ENCODE data around the gene KANSL1. TPM values are rescaled to one million over a fixed set of nuclear protein-coding genes. Genes with fewer than 3 reads are reported as not detected.

KANSL1 gene
- total RNA-seq, 1 donor from 2014 or later = 100 TPM

DNA sequence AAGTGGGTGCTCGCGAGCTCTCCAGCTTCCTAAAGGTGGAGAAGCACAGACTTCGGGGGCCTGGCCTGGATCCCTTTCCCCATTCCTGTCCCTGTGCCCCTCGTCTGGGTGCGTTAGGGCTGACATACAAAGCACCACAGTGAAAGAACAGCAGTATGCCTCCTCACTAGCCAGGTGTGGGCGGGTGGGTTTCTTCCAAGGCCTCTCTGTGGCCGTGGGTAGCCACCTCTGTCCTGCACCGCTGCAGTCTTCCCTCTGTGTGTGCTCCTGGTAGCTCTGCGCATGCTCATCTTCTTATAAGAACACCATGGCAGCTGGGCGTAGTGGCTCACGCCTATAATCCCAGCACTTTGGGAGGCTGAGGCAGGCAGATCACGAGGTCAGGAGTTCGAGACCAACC is 196.1 kb downstream of the KANSL1 start:
- DNase-seq = no peak

DNA sequence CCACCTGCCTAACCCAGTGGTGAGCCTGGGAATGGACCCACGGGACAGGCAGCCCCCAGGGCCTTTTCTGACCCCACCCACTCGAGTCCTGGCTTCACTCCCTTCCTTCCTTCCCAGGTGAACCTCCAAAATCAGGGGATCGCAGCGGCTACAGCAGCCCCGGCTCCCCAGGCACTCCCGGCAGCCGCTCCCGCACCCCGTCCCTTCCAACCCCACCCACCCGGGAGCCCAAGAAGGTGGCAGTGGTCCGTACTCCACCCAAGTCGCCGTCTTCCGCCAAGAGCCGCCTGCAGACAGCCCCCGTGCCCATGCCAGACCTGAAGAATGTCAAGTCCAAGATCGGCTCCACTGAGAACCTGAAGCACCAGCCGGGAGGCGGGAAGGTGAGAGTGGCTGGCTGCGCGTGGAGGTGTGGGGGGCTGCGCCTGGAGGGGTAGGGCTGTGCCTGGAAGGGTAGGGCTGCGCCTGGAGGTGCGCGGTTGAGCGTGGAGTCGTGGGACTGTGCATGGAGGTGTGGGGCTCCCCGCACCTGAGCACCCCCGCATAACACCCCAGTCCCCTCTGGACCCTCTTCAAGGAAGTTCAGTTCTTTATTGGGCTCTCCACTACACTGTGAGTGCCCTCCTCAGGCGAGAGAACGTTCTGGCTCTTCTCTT is 196.8 kb downstream of the KANSL1 start:
- DNase-seq = no peak

DNA sequence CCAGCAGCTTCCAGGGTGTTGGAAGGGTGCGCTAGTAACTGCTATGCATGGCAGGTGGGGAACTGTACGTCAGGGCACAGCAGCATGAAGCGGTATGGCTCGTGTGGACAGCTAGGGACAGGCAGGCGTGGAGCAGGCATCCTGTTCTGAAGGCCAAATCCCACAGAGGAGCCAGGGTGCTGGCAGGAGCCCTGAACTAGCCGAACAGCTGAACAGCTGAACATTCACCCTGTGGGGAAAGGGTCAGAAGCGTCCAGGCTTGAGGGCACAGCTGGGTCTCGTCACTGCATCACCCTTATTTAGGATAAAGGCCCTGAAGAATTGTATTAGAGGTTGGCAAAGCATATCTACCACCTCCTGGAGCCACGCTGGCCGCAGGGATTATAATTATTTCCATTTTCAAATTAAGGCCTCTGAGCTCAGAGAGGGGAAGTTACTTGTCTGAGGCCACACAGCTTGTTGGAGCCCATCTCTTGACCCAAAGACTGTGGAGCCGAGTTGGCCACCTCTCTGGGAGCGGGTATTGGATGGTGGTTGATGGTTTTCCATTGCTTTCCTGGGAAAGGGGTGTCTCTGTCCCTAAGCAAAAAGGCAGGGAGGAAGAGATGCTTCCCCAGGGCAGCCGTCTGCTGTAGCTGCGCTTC is 197.5 kb downstream of the KANSL1 start:
- DNase-seq = peak; percentile 45

DNA sequence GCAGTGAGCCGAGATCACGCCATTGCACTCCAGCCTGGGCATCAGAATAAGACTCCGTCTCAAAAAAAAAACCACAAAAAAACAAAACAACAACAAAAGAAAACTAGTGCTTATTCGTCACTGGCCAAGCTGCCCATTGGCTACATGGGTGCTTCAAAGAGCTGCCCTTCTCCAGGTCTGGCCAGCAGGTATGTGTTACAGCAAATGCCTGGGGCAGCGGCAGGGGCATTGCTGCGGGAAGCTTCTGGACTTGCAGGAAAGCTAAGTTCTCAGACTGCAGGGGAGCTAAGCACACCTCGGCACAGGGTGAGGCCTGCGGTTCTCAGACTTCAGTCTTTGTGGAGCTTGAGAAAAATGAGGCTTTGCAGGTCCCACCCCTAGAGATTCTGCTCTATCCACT is 198.2 kb downstream of the KANSL1 start:
- no peak for DNase-seq

DNA sequence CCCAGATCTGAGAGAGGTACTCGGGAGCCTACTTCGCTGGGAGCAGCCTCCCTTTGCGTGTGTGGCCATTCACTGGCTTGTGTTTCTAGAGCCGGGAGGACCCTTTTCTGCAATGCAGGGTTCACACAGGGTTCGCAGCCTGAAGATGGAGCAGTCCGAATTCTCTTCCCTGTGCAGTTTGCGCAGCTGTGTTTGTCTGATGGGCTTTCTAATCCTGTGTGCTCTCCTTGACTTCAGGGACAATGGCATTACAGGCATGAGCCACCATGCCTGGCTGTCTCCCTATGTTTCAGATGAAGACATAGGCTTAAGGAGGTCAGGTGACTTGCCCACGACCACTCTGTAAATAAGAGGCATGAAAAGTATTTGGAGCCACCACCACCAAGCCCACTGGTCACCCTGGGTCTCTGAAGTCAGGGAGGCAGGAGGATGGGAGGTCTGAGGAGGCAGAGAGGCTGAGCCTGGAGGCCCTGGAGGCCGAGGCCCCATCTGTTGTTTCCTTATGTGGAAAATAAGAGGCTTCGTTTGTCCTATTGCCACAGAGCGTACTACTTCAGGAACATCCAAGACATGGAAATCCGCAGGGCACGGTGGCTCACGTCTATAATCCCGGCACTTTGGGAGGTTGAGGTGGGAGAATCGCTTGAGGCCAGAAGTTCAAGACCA is 199.1 kb downstream of the KANSL1 start:
- no peak for DNase-seq

DNA sequence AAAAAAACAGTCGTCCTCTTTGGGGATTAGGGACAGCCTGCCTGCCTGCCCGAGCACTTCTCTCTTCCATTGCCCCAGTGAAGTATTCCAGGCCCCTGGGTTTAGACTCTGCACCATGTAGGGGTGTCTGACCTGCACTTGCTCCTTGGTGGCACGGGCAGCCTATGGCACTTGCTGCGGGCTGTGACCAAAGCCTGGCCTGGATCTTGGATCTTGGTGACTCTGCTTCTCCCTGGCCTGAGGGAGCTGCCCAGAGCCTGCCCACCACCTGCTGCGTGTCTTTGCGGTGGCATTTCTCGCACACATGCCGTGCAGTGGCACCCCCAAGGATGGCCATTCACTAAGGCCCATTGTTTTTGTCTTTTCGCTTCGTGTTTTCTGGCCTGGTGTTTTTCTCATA is 200.3 kb downstream of the KANSL1 start:
- no peak for DNase-seq

DNA sequence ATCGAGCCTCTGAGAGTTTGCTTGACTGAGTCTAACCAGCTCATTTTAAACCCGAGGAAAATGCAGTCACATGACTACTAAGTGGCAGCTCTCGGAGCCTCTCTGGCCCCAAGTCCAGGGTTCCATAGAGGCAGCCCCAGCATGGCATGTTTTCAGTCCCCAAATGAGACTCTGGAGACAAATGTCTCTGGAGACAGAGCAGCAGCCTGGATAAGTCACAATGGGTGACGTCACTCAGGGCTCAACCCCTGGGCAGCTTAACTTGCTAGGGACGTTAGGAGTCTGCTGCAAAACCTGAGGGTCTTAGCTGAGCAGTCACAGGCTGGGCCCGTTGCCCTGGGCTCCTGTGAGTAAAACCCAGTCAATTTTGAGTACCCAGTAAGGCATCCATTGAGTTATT is 201.1 kb downstream of the KANSL1 start:
- no peak for DNase-seq

DNA sequence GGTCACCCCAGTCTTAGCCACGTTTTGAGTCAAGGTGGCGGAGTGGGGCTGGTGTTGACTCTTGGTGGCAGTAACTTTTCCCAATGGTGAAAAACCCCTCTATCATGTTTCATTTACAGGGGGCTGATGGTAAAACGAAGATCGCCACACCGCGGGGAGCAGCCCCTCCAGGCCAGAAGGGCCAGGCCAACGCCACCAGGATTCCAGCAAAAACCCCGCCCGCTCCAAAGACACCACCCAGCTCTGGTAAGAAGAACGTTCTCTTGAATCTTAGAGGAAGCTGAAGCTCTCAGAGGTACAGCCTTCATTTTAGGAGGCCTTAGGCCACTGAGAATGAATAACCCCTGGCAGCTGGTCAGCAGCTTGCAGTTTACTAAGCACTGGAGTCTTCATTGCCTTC is 201.9 kb downstream of the KANSL1 start:
- DNase-seq = no peak

DNA sequence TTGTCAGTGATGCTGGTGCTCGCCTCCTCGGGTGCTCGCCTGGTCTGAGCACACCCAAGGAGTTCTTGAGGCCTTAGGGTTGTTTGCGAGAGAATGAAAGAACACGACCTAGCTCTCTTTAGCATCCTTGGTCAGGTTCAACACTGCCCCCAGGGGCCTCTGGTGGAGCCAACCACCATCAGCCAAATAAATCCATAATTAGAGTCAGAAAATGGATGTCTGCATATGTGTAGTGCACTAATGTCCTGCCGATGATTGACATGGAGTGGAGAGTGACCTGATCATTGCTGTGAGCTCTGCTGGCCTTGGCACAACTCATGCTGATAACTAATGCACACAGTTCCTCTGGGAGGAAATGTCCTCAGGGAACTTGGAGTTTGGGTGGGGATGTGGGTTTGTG is 202.3 kb downstream of the KANSL1 start:
- DNase-seq = no peak

DNA sequence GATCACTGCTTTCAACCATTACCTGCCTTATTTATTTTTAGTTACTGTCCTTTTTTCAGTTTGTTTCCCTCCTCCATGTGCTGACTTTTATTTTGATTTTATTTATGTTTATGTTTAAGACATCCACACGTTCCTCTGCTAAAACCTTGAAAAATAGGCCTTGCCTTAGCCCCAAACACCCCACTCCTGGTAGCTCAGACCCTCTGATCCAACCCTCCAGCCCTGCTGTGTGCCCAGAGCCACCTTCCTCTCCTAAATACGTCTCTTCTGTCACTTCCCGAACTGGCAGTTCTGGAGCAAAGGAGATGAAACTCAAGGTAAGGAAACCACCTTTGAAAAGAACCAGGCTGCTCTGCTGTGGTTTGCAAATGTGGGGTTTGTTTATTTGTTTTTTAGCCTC is 203.5 kb downstream of the KANSL1 start:
- no peak for DNase-seq

DNA sequence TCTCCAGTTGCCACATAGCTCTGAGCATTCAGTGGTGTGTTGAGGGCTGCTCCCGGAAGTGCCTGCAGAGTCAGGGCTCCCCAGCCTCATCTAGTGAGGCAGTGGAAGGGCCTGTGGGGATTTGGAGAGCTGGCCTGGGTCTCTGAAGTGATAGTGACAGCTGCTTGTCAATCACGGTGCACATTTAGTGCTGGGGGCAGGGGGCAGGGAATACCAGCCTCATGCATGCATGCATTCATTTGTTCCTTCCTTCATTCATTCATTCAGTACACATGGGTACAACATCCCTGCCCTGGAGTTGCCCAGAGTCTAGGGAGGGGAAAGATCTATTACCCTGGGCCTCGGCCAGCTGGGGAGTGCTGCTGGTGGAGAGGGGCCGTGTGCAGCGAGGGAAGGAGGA is 205.5 kb downstream of the KANSL1 start:
- no peak for DNase-seq

DNA sequence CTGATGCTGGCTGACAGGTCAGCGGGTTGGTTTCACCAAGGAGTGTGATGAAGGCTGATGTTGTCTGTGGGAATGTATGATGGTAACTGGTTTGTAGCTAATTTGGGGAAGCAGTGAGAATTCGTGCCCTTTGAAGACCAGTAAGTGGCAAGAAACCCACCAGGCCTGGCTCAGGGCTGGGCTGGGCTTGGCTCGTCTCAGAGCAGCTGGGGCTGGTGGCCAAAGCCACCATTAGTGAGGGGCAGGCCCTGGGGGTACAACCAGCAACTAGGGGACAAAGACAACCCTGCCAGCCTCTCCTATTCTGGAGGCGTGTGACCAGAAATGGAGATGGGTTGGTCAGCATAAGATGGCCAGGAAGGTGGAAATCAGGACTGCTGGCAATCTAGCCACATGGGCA is 207.2 kb downstream of the KANSL1 start:
- no peak for DNase-seq

DNA sequence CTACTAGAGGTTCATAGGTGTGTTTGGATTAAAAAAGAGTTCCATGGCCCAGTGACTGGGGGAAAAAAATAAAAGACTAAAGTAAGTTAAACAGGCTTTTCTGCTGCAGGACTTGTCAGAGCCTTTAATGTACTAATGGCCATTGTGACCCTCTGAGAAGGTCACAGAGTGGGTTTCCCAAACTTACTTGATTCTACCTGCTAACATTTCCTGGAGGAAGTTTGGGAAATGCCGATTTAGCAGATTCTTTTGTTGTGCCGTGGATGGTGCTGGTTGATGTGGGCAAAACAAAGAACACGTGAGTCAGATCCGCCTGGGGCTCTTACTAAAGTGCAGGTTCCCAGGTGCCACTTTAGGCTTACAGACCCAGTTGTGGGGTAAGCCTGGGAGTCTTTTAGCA is 207.8 kb downstream of the KANSL1 start:
- DNase-seq = no peak

DNA sequence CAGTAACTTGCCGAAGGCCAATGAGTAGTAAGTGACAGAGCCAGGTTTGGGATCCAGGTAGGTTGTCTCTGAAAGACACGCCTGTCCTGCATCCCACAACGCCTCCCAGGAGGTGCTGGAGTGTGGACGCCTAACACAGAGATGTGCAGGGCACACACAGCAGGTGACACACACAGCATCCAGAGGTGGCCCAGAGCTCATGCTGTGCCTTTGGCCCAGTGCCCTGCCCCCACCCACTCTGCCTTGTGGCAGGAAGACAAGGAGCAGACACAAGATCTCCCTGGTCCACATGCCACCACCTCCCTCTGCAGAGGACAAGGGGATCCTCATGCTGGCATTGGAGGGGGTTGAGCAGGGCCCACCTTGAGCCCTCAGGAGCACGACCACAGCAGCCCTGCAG is 208.9 kb downstream of the KANSL1 start:
- DNase-seq = no peak

DNA sequence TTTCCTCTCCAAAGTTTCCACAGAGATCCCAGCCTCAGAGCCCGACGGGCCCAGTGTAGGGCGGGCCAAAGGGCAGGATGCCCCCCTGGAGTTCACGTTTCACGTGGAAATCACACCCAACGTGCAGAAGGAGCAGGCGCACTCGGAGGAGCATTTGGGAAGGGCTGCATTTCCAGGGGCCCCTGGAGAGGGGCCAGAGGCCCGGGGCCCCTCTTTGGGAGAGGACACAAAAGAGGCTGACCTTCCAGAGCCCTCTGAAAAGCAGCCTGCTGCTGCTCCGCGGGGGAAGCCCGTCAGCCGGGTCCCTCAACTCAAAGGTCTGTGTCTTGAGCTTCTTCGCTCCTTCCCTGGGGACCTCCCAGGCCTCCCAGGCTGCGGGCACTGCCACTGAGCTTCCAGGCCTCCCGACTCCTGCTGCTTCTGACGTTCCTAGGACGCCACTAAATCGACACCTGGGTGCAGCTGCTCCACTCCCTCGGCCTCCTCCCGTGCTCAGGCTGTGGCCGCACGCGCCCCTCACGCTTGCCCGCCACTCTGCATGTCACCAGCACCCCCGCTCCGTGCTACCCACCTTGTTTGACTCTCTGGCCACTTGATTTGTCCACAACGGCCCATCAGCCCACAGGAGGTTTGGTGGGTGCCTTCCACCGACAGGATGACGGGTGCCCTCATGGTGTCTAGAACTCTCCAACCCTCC is 209.5 kb downstream of the KANSL1 start:
- no peak for DNase-seq

DNA sequence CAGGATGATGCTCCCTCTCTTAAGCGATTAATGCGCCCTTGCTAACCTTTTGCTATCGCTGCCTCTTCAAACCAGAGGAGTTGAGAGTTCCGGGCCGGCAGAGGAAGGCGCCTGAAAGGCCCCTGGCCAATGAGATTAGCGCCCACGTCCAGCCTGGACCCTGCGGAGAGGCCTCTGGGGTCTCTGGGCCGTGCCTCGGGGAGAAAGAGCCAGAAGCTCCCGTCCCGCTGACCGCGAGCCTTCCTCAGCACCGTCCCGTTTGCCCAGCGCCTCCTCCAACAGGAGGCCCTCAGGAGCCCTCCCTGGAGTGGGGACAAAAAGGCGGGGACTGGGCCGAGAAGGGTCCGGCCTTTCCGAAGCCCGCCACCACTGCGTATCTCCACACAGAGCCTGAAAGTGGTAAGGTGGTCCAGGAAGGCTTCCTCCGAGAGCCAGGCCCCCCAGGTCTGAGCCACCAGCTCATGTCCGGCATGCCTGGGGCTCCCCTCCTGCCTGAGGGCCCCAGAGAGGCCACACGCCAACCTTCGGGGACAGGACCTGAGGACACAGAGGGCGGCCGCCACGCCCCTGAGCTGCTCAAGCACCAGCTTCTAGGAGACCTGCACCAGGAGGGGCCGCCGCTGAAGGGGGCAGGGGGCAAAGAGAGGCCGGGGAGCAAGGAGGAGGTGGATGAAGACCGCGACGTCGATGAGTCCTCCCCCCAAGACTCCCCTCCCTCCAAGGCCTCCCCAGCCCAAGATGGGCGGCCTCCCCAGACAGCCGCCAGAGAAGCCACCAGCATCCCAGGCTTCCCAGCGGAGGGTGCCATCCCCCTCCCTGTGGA is 210.2 kb downstream of the KANSL1 start:
- no peak for DNase-seq

DNA sequence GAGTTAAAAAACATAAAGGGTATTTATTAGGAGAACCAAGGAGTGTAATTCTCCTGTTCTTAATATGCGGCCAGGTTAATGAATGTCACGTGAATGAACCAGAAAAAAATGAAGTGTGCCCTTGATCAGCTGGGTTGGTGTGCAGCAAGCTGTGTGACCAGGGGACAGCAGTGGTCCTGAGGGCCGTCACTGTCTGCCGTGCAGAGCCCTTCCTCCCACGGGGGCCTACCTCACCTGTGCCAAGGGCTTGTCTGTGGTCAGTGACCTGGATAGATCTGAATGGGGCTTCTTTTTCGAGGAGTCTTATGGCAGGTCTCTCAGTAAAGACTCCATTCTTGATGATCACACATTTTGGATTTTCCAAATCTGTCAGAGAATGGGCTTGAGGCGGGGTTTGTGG is 211.9 kb downstream of the KANSL1 start:
- DNase-seq = no peak

DNA sequence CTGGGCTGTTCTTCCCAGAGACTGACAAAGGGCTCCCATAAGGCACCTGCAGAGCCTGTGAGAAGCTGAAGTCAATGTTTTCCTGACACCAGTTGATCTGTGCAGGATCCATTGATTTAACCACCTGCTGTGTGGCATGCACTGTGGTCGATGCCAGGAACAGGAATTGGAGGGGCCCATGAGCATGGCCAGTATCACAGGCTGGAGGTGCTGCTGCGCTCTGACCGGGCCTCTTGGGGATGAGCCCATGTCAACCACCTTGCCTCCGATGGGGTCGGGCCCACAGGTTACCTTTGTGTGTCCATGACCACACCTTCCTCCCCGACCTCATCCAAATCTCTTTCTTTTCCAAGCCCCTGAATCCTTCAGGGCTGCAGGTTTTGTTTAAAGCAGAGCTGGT is 212.4 kb downstream of the KANSL1 start:
- DNase-seq = no peak
